ENCODE results near the gene TAS2R50. TPM values are rescaled to one million over a fixed set of nuclear protein-coding genes. Genes with fewer than 3 reads are reported as not detected.
"Not testable (repeated sequence)": the region's sequence is repeated elsewhere in the genome, so short reads cannot be mapped to it uniquely, and the experiment has no call there.

Gene TAS2R50, protein sequence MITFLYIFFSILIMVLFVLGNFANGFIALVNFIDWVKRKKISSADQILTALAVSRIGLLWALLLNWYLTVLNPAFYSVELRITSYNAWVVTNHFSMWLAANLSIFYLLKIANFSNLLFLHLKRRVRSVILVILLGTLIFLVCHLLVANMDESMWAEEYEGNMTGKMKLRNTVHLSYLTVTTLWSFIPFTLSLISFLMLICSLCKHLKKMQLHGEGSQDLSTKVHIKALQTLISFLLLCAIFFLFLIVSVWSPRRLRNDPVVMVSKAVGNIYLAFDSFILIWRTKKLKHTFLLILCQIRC
- 1 to 10 TPM in 1 of 2 experiments, under 1 TPM in 1; 0.95 to 1.4 TPM for total RNA-seq

- Mint-ChIP-seq H3K27ac (no peak within 1 kb of the TSS), H3K27me3 (ENCODE audit: low read depth) (peaks cover 12% of the 10 kb centered on the region), H3K9me3 (ENCODE audit: insufficient read depth) (peaks cover 7% of the 10 kb centered on the region), H3K4me1 (ENCODE audit: low read depth) (peaks cover 17% of the 10 kb centered on the region), H3K4me3 (no peak within 1 kb of the TSS), H3K36me3 (ENCODE audit: low read depth) (peaks cover 27% of the 10 kb centered on the region)
- POLR2A ChIA-PET = no interaction called here
- DNase-seq (no peak), ATAC-seq (no peak)
- CTCF ChIA-PET = interaction anchor here (0.7 kb wide), 1 partner anchor 213 kb away, joined by 3 read pairs; no protein-coding TSS in a partner anchor
These were observed at the start of gene TAS2R50 for GRCh38 chr12:10986812-10987211. Gene TAS2R50 (minus strand): TSS chr12:10986912. CDS start chr12:10986860, 52 bp downstream.

DNA sequence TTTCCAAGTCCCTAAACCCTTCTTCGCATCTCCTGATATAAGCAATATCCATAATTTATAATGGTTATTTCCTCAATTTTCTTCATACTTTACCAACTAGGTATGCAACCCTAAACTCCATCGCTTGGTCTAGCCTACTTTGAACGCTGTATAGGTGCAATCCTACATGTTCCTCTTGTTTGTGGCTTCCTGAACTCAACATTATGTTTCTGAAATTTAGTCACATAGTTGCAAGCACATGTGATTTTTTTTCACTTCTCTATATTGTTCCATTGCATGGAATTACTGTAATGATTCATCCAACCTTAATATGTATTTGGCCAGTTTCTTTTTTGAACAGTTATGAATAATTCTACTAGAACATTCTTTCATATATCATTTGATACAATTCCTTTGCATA lies 47.2 kb upstream of the TAS2R50 start:
- POLR2A ChIA-PET; H3K27ac Mint-ChIP-seq; CTCF ChIA-PET; H3K4me1 Mint-ChIP-seq (ENCODE audit: low read depth); ATAC-seq; H3K27me3 Mint-ChIP-seq (ENCODE audit: low read depth); H3K9me3 Mint-ChIP-seq (ENCODE audit: insufficient read depth); H3K4me3 Mint-ChIP-seq; DNase-seq: not testable (repeated sequence)
- H3K36me3 Mint-ChIP-seq (ENCODE audit: low read depth) = peaks cover 23% of the 10 kb centered on the region

DNA sequence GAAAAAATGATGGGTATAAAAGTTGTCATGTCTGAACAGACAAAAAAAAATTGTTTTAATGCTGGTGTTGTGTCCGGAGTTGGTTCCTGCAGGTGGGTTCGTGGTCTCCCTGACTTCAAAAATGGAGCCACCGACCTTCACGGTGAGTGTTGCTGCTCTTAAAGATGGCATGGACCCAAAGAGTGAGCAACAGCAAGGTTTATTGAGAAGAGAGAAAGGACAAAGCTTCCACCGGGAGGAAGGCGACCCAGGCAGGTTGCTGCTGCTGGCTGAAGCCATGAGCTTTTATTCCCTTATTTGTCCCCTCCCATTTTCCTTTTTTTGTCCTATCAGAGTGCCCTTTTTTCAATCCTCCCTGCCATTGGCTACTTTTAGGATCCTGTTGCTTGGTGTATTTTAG lies 44.6 kb upstream of the TAS2R50 start, which contains the start of gene TAS2R31:
Gene TAS2R31 (minus strand): TSS at position 101 of the 400 bp plus-strand sequence. CDS start 72 bp downstream, at position 29.
- H3K4me3 Mint-ChIP-seq = no peak within 1 kb of the TSS
- CTCF ChIA-PET = no interaction called here
- H3K27ac Mint-ChIP-seq = no peak within 1 kb of the TSS
- H3K36me3 Mint-ChIP-seq (ENCODE audit: low read depth) = peaks cover 26% of the 10 kb centered on the region
- no peak for ATAC-seq
- H3K27me3 Mint-ChIP-seq (ENCODE audit: low read depth) = no peaks in the 10 kb centered on the region
- DNase-seq = no peak
- H3K9me3 Mint-ChIP-seq (ENCODE audit: insufficient read depth) = no peaks in the 10 kb centered on the region
- H3K4me1 Mint-ChIP-seq (ENCODE audit: low read depth) = no peaks in the 10 kb centered on the region
- POLR2A ChIA-PET = no interaction called here

- Mint-ChIP-seq H3K27me3 (ENCODE audit: low read depth) (no peaks in the 10 kb centered on the region), H3K4me3 (no peak overlapping the region), H3K9me3 (ENCODE audit: insufficient read depth) (peaks cover 11% of the 10 kb centered on the region), H3K4me1 (ENCODE audit: low read depth) (no peaks in the 10 kb centered on the region), H3K36me3 (ENCODE audit: low read depth) (peaks cover 26% of the 10 kb centered on the region), H3K27ac (no peak overlapping the region)
- ATAC-seq (no peak), DNase-seq (no peak)
- ChIA-PET POLR2A (no interaction called here), CTCF (no interaction called here)
These were observed 39.4 kb upstream of the TAS2R50 start for GRCh38 chr12:11026118-11026517.

DNA sequence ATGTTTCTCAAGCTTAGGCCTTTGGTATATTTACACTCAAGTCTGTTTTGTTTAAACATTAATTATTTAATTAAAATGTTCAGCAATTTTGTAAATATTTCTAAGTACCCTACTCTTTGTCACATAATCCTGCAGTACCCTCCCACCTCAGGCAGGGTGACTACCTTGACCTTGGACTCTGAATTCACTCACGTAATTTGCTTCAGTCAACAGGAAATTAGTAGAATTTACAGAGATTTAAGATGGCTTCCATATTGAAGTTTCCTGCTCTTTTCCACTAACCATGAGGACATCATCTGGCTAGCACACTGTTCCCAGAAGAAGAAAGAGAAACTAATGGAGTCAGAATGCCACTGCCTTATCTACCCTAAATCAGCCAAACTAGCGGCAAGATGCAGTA lies 36.7 kb upstream of the TAS2R50 start:
- Mint-ChIP-seq H3K4me1 (ENCODE audit: low read depth) (no peaks in the 10 kb centered on the region), H3K27ac (no peak overlapping the region), H3K9me3 (ENCODE audit: insufficient read depth) (peaks cover 11% of the 10 kb centered on the region), H3K4me3 (no peak overlapping the region), H3K27me3 (ENCODE audit: low read depth) (no peaks in the 10 kb centered on the region), H3K36me3 (ENCODE audit: low read depth) (peaks cover 16% of the 10 kb centered on the region)
- no peak for DNase-seq
- ATAC-seq = no peak
- ChIA-PET CTCF (no interaction called here), POLR2A (no interaction called here)

GRCh38 chr12:11022520-11022919 lies 35.8 kb upstream of the TAS2R50 start, which contains the start of gene TAS2R19:
Gene TAS2R19 (minus strand): TSS chr12:11022620. CDS start chr12:11022571, 49 bp downstream.
- ChIA-PET CTCF (no interaction called here), POLR2A (no interaction called here)
- no peaks in the 10 kb centered on the region for H3K4me1 Mint-ChIP-seq (ENCODE audit: low read depth)
- H3K27ac Mint-ChIP-seq = no peak within 1 kb of the TSS
- no peak for DNase-seq
- no peak for ATAC-seq
- H3K27me3 Mint-ChIP-seq (ENCODE audit: low read depth) = no peaks in the 10 kb centered on the region
- peaks cover 11% of the 10 kb centered on the region for H3K9me3 Mint-ChIP-seq (ENCODE audit: insufficient read depth)
- H3K36me3 Mint-ChIP-seq (ENCODE audit: low read depth) = peaks cover 13% of the 10 kb centered on the region
- H3K4me3 Mint-ChIP-seq = no peak within 1 kb of the TSS

DNA sequence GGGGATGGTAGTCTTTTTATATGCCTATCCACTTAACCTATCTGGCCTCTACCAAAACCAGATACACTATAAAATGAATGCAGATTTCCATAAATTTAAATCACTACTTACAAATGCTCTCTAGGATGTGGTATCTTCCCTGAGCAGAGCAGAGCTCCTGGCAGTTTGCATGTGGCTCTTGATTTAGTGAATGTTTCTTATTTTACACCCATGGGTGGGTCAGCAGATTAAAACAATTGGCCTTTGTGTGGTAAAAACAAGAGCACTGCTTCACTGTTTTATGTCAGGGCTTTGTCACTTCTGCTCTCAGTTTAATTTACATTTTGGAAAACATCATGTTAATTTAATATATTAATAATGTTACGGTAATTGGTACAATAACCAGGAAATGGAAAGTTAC lies 30.2 kb upstream of the TAS2R50 start:
- Mint-ChIP-seq H3K27me3 (ENCODE audit: low read depth) (no peaks in the 10 kb centered on the region), H3K4me3 (no peak overlapping the region), H3K36me3 (ENCODE audit: low read depth) (peaks cover 5% of the 10 kb centered on the region), H3K9me3 (ENCODE audit: insufficient read depth) (no peaks in the 10 kb centered on the region), H3K27ac (no peak overlapping the region), H3K4me1 (ENCODE audit: low read depth) (peaks cover 4% of the 10 kb centered on the region)
- ATAC-seq = no peak
- POLR2A ChIA-PET = no interaction called here
- CTCF ChIA-PET = no interaction called here
- DNase-seq = no peak

DNA sequence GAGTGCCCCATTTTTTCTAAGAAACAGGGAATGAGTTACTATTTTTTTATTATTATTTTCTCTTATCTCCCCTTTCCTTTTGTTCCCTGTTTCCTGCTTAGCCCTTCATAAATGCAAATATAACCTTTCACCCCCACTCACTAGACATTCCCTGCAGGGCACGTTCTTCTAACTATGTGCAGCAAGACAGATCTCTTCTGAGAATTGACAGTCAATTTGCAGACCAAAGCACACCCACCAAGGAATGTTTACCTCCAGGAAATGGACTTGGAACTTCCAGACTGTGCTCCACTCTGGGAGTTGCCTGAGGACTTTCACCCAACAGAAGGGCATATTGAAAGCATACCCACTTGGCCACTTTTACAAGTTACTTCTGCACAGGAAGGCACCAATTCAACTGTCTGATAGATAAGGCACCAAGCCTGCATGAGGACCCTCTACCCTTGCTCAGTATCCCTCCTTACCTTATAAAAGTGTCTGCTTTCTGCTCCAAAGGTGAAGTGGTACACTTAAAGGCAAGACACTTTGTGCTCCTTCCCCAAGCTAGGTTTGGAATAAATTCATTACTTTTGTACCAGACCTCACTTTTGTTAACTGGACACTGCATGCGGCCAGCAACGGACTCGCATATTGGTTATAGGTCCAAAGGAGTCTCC lies 29.2 kb upstream of the TAS2R50 start:
- CTCF ChIA-PET = no interaction called here
- POLR2A ChIA-PET = no interaction called here
- Mint-ChIP-seq H3K27ac (no peak overlapping the region), H3K36me3 (ENCODE audit: low read depth) (peaks cover 5% of the 10 kb centered on the region), H3K4me3 (no peak overlapping the region), H3K9me3 (ENCODE audit: insufficient read depth) (no peaks in the 10 kb centered on the region), H3K27me3 (ENCODE audit: low read depth) (no peaks in the 10 kb centered on the region), H3K4me1 (ENCODE audit: low read depth) (peaks cover 4% of the 10 kb centered on the region)
- ATAC-seq (no peak), DNase-seq (no peak)

- peaks cover 4% of the 10 kb centered on the region for H3K9me3 Mint-ChIP-seq (ENCODE audit: insufficient read depth)
- H3K4me3 Mint-ChIP-seq = no peak overlapping the region
- CTCF ChIA-PET = no interaction called here
- H3K36me3 Mint-ChIP-seq (ENCODE audit: low read depth) = peaks cover 5% of the 10 kb centered on the region
- H3K27me3 Mint-ChIP-seq (ENCODE audit: low read depth) = no peaks in the 10 kb centered on the region
- H3K4me1 Mint-ChIP-seq (ENCODE audit: low read depth) = peaks cover 4% of the 10 kb centered on the region
- DNase-seq (no peak), ATAC-seq (no peak)
- POLR2A ChIA-PET = no interaction called here
- no peak overlapping the region for H3K27ac Mint-ChIP-seq
These were observed 27.5 kb upstream of the TAS2R50 start for GRCh38 chr12:11014234-11014633.

DNA sequence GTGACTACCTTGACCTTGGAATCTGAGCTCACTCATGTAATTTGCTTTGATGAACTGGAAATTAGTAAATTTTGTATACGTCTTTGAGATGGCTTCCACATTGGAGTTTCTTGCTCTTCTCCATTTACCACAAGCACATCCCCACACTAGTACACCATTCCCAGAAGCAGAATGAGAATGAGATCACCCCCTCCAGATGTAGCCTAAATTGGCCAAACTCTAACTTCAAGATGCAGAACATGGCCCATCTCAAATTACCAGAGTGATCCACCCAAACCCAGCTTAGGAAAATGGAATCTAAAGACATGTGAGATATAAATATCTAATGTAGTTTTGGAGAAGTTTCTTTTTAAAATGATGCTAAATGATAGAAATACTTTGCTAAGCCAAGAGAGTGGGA lies 20.9 kb upstream of the TAS2R50 start:
- ATAC-seq (no peak), DNase-seq (no peak)
- Mint-ChIP-seq H3K4me3 (no peak overlapping the region), H3K27ac (no peak overlapping the region), H3K27me3 (ENCODE audit: low read depth) (no peaks in the 10 kb centered on the region), H3K36me3 (ENCODE audit: low read depth) (no peaks in the 10 kb centered on the region), H3K4me1 (ENCODE audit: low read depth) (no peaks in the 10 kb centered on the region), H3K9me3 (ENCODE audit: insufficient read depth) (peaks cover 5% of the 10 kb centered on the region)
- CTCF ChIA-PET = no interaction called here
- POLR2A ChIA-PET = no interaction called here

DNA sequence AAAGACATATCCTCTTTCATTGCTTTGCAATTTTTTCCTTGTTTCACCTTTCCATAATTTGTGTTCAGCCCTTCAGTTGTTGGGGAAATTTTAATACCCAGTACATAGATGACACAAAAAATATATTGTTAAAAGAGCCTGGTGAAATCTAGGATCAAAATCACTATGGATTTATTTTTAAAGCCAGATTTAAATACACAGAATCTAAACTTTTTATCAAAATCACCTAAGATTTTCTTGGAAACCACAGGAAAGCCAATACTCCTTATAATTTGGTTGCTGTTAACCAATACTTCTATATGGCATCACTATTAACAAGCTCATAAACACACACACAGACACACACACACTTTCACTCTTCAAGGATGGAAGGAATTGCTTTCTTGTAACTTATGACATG lies 11.5 kb upstream of the TAS2R50 start, which contains the start of gene TAS2R20:
Gene TAS2R20 (minus strand): TSS at position 101 of the 400 bp plus-strand sequence. CDS start 429 bp downstream, outside the sequence.
- Mint-ChIP-seq H3K4me3 (no peak within 1 kb of the TSS), H3K9me3 (ENCODE audit: insufficient read depth) (no peaks in the 10 kb centered on the region), H3K4me1 (ENCODE audit: low read depth) (no peaks in the 10 kb centered on the region), H3K27me3 (ENCODE audit: low read depth) (no peaks in the 10 kb centered on the region), H3K36me3 (ENCODE audit: low read depth) (peaks cover 17% of the 10 kb centered on the region), H3K27ac (no peak within 1 kb of the TSS)
- ATAC-seq = no peak
- DNase-seq = no peak
- POLR2A ChIA-PET = interaction anchor here (0.6 kb wide), 2 partner anchors 14 to 151 kb away, joined by 3 to 4 read pairs; no protein-coding TSS in a partner anchor
- CTCF ChIA-PET = no interaction called here

DNA sequence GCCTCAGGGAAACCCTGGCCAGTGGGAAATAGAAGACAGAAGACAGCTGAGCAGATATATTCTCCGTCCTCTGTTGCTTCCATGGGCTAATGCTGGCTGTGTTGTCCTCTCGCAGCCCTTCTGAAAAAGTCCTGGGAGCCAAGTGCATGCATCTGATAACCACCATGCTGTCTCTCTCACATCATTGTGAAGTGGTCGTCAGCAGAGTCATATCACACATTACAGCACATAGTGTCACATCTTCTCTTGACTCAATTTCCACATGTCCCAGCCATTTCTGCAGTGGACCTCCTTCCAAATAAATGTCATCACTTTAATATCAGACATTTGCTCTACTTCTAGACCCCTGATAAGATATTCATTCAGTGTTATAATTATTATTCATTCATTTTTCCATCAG lies 7.6 kb upstream of the TAS2R50 start:
- CTCF ChIA-PET = no interaction called here
- no peaks in the 10 kb centered on the region for H3K4me1 Mint-ChIP-seq (ENCODE audit: low read depth)

More for the DNA sequence above, 7.6 kb upstream of the TAS2R50 start:
- DNase-seq (no peak), ATAC-seq (no peak)
- Mint-ChIP-seq H3K27me3 (ENCODE audit: low read depth) (no peaks in the 10 kb centered on the region), H3K36me3 (ENCODE audit: low read depth) (peaks cover 31% of the 10 kb centered on the region), H3K27ac (no peak overlapping the region), H3K4me3 (no peak overlapping the region), H3K9me3 (ENCODE audit: insufficient read depth) (peaks cover 12% of the 10 kb centered on the region)
- POLR2A ChIA-PET = no interaction called here

Data from activated CD8-positive, alpha-beta T cell treated with anti-CD3 and anti-CD28 coated beads, Interleukin-2, amount 10 ng/mL, durations not matched to agents 7 days and 5 days (primary cell).